Brain microvascular endothelial cell (primary cell): ENCODE data around the gene AIF1L.
A peak's percentile ranks its signal among the peaks of the same experiment; 100 is the strongest.

Experiments used
- DNase-seq: peaks from one replicate; pipeline ENCODE4 v3.0.0-alpha.2; 2020
- H3K27ac ChIP-seq: fragments of 250-450 bp; sonication (Bioruptor Pico); 2 replicates; pipeline ENCODE4 v1.5.1; 2020; ENCODE audit warnings: mild to moderate bottlenecking, moderate library complexity
- H3K27me3 ChIP-seq: fragments of 250-450 bp; sonication (Bioruptor Pico); replicated peaks from 2 replicates; pipeline ENCODE4 v1.5.1; 2020; ENCODE audit warnings: mild to moderate bottlenecking
- H3K36me3 ChIP-seq: fragments of 250-450 bp; sonication (Bioruptor Pico); replicated peaks from 2 replicates; pipeline ENCODE4 v1.5.1; 2020; ENCODE audit warnings: mild to moderate bottlenecking
- H3K4me3 ChIP-seq: 2 replicates; pipeline ENCODE4 v1.5.1; 2011; ENCODE audit warnings: low read depth, mild to moderate bottlenecking, control low read depth, low read length, moderate library complexity
- in situ Hi-C: cut with HindIII; loops from 2 replicates; pipeline ENCODE4 v1.10.0; 2017; ENCODE audit warnings: low sequenced_read_pairs, low pct_ligation_motif_present
- TF ChIP-seq, protein P1 (sequence below): IDR thresholded peaks from 2 replicates; pipeline ENCODE4 v1.5.1; 2011; ENCODE audit warnings: low read depth, mild to moderate bottlenecking, moderate library complexity, low read length, control low read depth, inconsistent platforms; ENCODE audit errors: missing control alignments

Gene AIF1L

GRCh38 chr9:131125288-131126058 lies 29.1 kb downstream of the AIF1L start, which contains the start of gene NUP214:
Gene NUP214 (plus strand): TSS chr9:131125586. CDS start chr9:131125705, 119 bp downstream.
- Histone ChIP-seq H3K4me3 (peak within 1 kb of the TSS; percentile 99), H3K27me3 (no peaks in the 10 kb centered on the region), H3K36me3 (peaks cover 26% of the 10 kb centered on the region), H3K27ac (peak within 1 kb of the TSS; percentile 52)
- in situ Hi-C loops, result no loop called here
- peak; percentile 97 for DNase-seq
- TF ChIP-seq, protein P1, sequence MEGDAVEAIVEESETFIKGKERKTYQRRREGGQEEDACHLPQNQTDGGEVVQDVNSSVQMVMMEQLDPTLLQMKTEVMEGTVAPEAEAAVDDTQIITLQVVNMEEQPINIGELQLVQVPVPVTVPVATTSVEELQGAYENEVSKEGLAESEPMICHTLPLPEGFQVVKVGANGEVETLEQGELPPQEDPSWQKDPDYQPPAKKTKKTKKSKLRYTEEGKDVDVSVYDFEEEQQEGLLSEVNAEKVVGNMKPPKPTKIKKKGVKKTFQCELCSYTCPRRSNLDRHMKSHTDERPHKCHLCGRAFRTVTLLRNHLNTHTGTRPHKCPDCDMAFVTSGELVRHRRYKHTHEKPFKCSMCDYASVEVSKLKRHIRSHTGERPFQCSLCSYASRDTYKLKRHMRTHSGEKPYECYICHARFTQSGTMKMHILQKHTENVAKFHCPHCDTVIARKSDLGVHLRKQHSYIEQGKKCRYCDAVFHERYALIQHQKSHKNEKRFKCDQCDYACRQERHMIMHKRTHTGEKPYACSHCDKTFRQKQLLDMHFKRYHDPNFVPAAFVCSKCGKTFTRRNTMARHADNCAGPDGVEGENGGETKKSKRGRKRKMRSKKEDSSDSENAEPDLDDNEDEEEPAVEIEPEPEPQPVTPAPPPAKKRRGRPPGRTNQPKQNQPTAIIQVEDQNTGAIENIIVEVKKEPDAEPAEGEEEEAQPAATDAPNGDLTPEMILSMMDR, result no peak

GRCh38 chr9:131126059-131126426 lies 29.7 kb downstream of the AIF1L start:
- no peak for DNase-seq
- Histone ChIP-seq H3K4me3 (peak overlapping the region; percentile 99), H3K27me3 (no peaks in the 10 kb centered on the region), H3K27ac (peak overlapping the region; percentile 52), H3K36me3 (peaks cover 31% of the 10 kb centered on the region)
- TF ChIP-seq, protein P1, result no peak
- in situ Hi-C loops, result no loop called here

DNA sequence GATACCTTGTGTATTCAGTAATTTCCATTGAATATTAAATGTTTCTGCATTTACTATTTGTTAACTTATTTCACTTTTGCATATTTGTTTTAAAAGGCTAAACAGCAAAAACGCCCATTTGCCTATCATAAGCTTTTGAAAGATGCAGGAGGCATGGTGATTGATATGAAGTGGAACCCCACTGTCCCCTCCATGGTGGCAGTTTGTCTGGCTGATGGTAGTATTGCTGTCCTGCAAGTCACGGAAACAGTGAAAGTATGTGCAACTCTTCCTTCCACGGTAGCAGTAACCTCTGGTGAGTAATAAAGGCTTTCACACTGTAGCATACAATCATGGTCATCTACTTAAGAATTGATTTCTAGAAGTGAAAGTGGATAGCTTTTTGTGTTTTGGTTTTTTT lies 32.9 kb downstream of the AIF1L start:
- no peaks in the 10 kb centered on the region for H3K27me3 ChIP-seq
- H3K36me3 ChIP-seq, result peaks cover 60% of the 10 kb centered on the region
- no peak overlapping the region for H3K27ac ChIP-seq
- in situ Hi-C loops, result no loop called here
- H3K4me3 ChIP-seq, result no peak overlapping the region
- TF ChIP-seq, protein P1, result no peak
- no peak for DNase-seq

GRCh38 chr9:131138676-131139075 lies 42.3 kb downstream of the AIF1L start:
- in situ Hi-C loops, result no loop called here
- H3K36me3 ChIP-seq, result peaks cover 80% of the 10 kb centered on the region

GRCh38 chr9:131140112-131140511 lies 43.8 kb downstream of the AIF1L start:
- in situ Hi-C loops, result no loop called here

More at GRCh38 chr9:131138676-131139075, 42.3 kb downstream of the AIF1L start:
- DNase-seq, result no peak
- no peak overlapping the region for H3K4me3 ChIP-seq
- H3K27me3 ChIP-seq, result peaks cover 5% of the 10 kb centered on the region
- TF ChIP-seq, protein P1, result no peak
- H3K27ac ChIP-seq, result no peak overlapping the region

More at GRCh38 chr9:131140112-131140511, 43.8 kb downstream of the AIF1L start:
- Histone ChIP-seq H3K4me3 (no peak overlapping the region), H3K27ac (peak overlapping the region; percentile 29), H3K27me3 (peaks cover 2% of the 10 kb centered on the region), H3K36me3 (peaks cover 78% of the 10 kb centered on the region)
- DNase-seq, result no peak
- TF ChIP-seq, protein P1, result no peak
